GM10266 (cell line): ENCODE measurements around the gene CARMIL1.

Source experiments
- DNase-seq: peaks from one replicate; pipeline ENCODE4 v3.0.0; 2012; ENCODE audit errors: extremely low spot score
- CTCF ChIP-seq: IDR thresholded peaks from 2 replicates; pipeline ENCODE4 v1.5.1; 2012; ENCODE audit warnings: mild to moderate bottlenecking, low read depth; ENCODE audit not compliant: control insufficient read depth, insufficient read depth; ENCODE audit errors: missing control alignments

CARMIL1 gene

GRCh38 chr6:25342802-25343201 lies 63.6 kb downstream of the CARMIL1 start:
- no peak for TF ChIP-seq CTCF
- DNase-seq = no peak

- no peak for TF ChIP-seq CTCF
Observed at GRCh38 chr6:25343984-25344383, 64.8 kb downstream of the CARMIL1 start.

GRCh38 chr6:25344827-25345226 lies 65.7 kb downstream of the CARMIL1 start:
- DNase-seq = no peak
- no peak for TF ChIP-seq CTCF

More at GRCh38 chr6:25343984-25344383, 64.8 kb downstream of the CARMIL1 start:
- no peak for DNase-seq

- no peak for TF ChIP-seq CTCF
- DNase-seq = no peak
Observed at GRCh38 chr6:25346064-25346463, 66.9 kb downstream of the CARMIL1 start.

GRCh38 chr6:25350573-25350972 lies 71.4 kb downstream of the CARMIL1 start:
- no peak for DNase-seq
- no peak for TF ChIP-seq CTCF

GRCh38 chr6:25351485-25351884 lies 72.3 kb downstream of the CARMIL1 start:
- no peak for DNase-seq
- TF ChIP-seq CTCF = no peak

- DNase-seq = no peak
- no peak for TF ChIP-seq CTCF
Observed at GRCh38 chr6:25352285-25352684, 73.1 kb downstream of the CARMIL1 start.
